Caco-2 (cell line): ENCODE measurements around the gene MMP17. TPM values are rescaled to one million over a fixed set of nuclear protein-coding genes. Genes with fewer than 3 reads are reported as not detected.

Experiments used
- BruUV-seq: library from RNA; stranded (reverse); fragments of 400-500 nt; replicated peaks from 2 replicates; lab custom pipeline; 2021; lab: Mats Ljungman, UMichigan
- CTCF ChIA-PET: fragments of 300-600 bp; sonication (Branson Sonifier 250); formaldehyde crosslinking; loops from one replicate; lab custom pipeline; 2022; ENCODE audit warnings: antibody characterized with exemption; lab: Charles Lee
- POLR2A ChIA-PET: fragments of 300-600 bp; sonication (Branson Sonifier 250); formaldehyde crosslinking; loops from one replicate; lab custom pipeline; 2022; ENCODE audit warnings: antibody characterized with exemption; lab: Charles Lee
- DNase-seq, 2 experiments: peaks; one replicate each; pipeline versions ENCODE4 v3.0.0 to v3.0.0-alpha.2; 2020 to 2022
- H3K27me3 ChIP-seq: replicated peaks from 2 replicates; pipeline ENCODE4 v1.6.0; 2011; ENCODE audit warnings: low read length; ENCODE audit not compliant: control insufficient read depth, insufficient read depth
- H3K36me3 ChIP-seq: 2 replicates; pipeline ENCODE4 v1.5.1; 2011; ENCODE audit warnings: low read length; ENCODE audit not compliant: control insufficient read depth, insufficient read depth
- H3K4me1 ChIP-seq: fragments of 250-450 bp; sonication (Bioruptor Pico); 2 replicates; pipeline ENCODE4 v1.5.1; 2020; ENCODE audit warnings: mild to moderate bottlenecking
- H3K4me3 ChIP-seq: 2 replicates; pipeline ENCODE4 v1.5.1; 2011; ENCODE audit warnings: low read depth, mild to moderate bottlenecking, control low read depth, low read length
- H3K9me3 ChIP-seq: fragments of 250-450 bp; sonication (Bioruptor Pico); 2 replicates; pipeline ENCODE4 v1.5.1; 2020; ENCODE audit warnings: mild to moderate bottlenecking, moderate library complexity
- H3K27ac Mint-ChIP-seq: one replicate; pipeline ENCODE4 v1.8.0; 2022; ENCODE audit warnings: mixed read lengths; ENCODE audit not compliant: unreplicated experiment
- H3K27me3 Mint-ChIP-seq: one replicate; pipeline ENCODE4 v1.8.0; 2022; ENCODE audit warnings: mixed read lengths; ENCODE audit not compliant: insufficient read depth, unreplicated experiment
- H3K36me3 Mint-ChIP-seq: one replicate; pipeline ENCODE4 v1.8.0; 2022; ENCODE audit warnings: mild to moderate bottlenecking, mixed read lengths; ENCODE audit not compliant: insufficient read depth, unreplicated experiment
- H3K4me1 Mint-ChIP-seq: one replicate; pipeline ENCODE4 v1.8.0; 2022; ENCODE audit warnings: low read depth, mixed read lengths; ENCODE audit not compliant: unreplicated experiment
- H3K4me3 Mint-ChIP-seq: one replicate; pipeline ENCODE4 v1.8.0; 2022; ENCODE audit warnings: mild to moderate bottlenecking, moderate library complexity, mixed read lengths; ENCODE audit not compliant: unreplicated experiment
- H3K9me3 Mint-ChIP-seq: one replicate; pipeline ENCODE4 v1.8.0; 2022; ENCODE audit warnings: mixed read lengths; ENCODE audit not compliant: unreplicated experiment
- CTCF ChIP-seq, 2 experiments: fragments of 200-600 bp in 1 of 2; IDR thresholded peaks; 1 replicate in 1 of 2; 2 replicates in 1 of 2; pipeline versions ENCODE4 v1.5.1 to v1.8.0; 2011 to 2022; ENCODE audit warnings: antibody characterized with exemption in 1 of 2, control low read depth in 1 of 2, inconsistent platforms in 1 of 2, low read depth in 1 of 2, low read length in 1 of 2, mild to moderate bottlenecking in 1 of 2, moderate library complexity in 1 of 2; ENCODE audit not compliant: insufficient read depth in 1 of 2, severe bottlenecking in 1 of 2, unreplicated experiment in 1 of 2
- intact Hi-C: fragments of 100-400 bp; cut with micrococcal nuclease; formaldehyde crosslinking; loops from one replicate; pipeline ENCODE4 v1.10.0; 2022; ENCODE audit not compliant: unreplicated experiment
- total RNA-seq: library from RNA; stranded (reverse); gene quantifications from 2 replicates; pipeline ENCODE4 v1.2.3, GENCODE V29; 2022

The MMP17 gene
- total RNA-seq, 1 experiment from 2014 or later, result 4.6 TPM

DNA sequence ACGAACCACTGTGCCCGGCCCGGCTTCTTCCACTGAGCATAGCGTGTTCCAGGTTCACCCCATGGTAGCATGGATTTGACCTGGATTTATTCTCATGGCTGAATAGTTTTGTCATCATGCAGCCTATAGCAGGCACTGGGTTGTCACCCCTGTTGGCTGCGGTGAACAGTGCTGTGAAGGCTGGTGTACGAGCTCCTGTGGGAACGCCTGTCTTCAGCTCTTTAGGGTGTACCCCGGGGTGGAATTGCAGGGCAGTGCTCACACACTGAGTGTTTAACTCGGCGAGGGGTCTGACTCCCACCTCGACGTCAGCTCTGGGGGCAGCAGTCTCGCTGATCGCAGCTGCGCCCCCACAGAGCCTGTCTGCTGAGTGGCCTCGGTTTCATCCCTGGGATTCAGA, 15.3 kb downstream of the MMP17 start:
- BruUV-seq, result no TSS peak
- ChIA-PET CTCF (no interaction called here), POLR2A (no interaction called here)
- intact Hi-C loops, result no loop called here
- no peaks in the 10 kb centered on the region for H3K4me1 Mint-ChIP-seq
- no peaks in the 10 kb centered on the region for H3K27me3 Mint-ChIP-seq
- no peaks in the 10 kb centered on the region for H3K36me3 ChIP-seq
- H3K27ac Mint-ChIP-seq, result no peak overlapping the region
- no peak overlapping the region for H3K4me3 ChIP-seq
- H3K9me3 Mint-ChIP-seq, result no peaks in the 10 kb centered on the region
- TF ChIP-seq CTCF (IDR thresholded peaks at IDR 0.05; ENCODE audit: insufficient read depth in 1 of 2, low read depth in 1 of 2, low read length in 1 of 2, severe bottlenecking in 1 of 2, unreplicated experiment in 1 of 2), result no peak
- no peaks in the 10 kb centered on the region for H3K9me3 ChIP-seq
- peaks cover 13% of the 10 kb centered on the region for H3K4me1 ChIP-seq
- no peaks in the 10 kb centered on the region for H3K27me3 ChIP-seq
- peak in 1 of 2 experiments; percentile 22 for DNase-seq
- H3K4me3 Mint-ChIP-seq, result no peak overlapping the region
- no peaks in the 10 kb centered on the region for H3K36me3 Mint-ChIP-seq

DNA sequence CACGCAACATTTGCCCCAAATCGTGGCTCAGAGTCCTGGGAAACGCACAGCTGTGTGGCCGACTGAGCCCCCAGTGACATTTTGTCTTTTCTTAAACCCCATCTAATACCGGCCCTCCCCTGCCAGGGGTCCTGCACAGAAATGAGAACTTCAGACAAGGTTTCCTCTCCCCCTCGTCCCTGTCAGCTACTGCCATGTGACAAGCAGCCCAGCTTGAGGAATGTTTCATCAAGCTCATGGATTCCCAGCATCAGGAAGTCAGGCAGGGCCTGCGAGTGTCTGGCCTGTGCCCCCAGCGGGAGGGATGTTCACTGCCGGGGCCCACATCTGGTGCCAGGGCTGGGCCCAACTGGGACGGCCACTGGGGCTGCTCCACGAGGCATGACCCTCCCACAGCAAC, 15.9 kb downstream of the MMP17 start:
- intact Hi-C loops, result no loop called here
- ChIA-PET POLR2A (no interaction called here), CTCF (no interaction called here)
- H3K4me3 Mint-ChIP-seq, result no peak overlapping the region
- H3K36me3 ChIP-seq, result no peaks in the 10 kb centered on the region
- H3K36me3 Mint-ChIP-seq, result no peaks in the 10 kb centered on the region
- peaks cover 13% of the 10 kb centered on the region for H3K4me1 ChIP-seq
- no peaks in the 10 kb centered on the region for H3K9me3 ChIP-seq
- no peak for DNase-seq
- no peaks in the 10 kb centered on the region for H3K4me1 Mint-ChIP-seq
- H3K27ac Mint-ChIP-seq, result no peak overlapping the region
- H3K27me3 Mint-ChIP-seq, result no peaks in the 10 kb centered on the region
- BruUV-seq, result no TSS peak
- TF ChIP-seq CTCF (IDR thresholded peaks at IDR 0.05; ENCODE audit: insufficient read depth in 1 of 2, low read depth in 1 of 2, low read length in 1 of 2, severe bottlenecking in 1 of 2, unreplicated experiment in 1 of 2), result no peak
- no peaks in the 10 kb centered on the region for H3K27me3 ChIP-seq
- H3K4me3 ChIP-seq, result no peak overlapping the region
- no peaks in the 10 kb centered on the region for H3K9me3 Mint-ChIP-seq

GRCh38 chr12:131844656-131845055, 16.5 kb downstream of the MMP17 start:
- Histone ChIP-seq H3K36me3 (no peaks in the 10 kb centered on the region), H3K27me3 (no peaks in the 10 kb centered on the region), H3K4me3 (no peak overlapping the region), H3K9me3 (no peaks in the 10 kb centered on the region), H3K4me1 (peaks cover 13% of the 10 kb centered on the region)
- no peak for DNase-seq
- H3K4me3 Mint-ChIP-seq, result no peak overlapping the region
- H3K36me3 Mint-ChIP-seq, result no peaks in the 10 kb centered on the region
- no peaks in the 10 kb centered on the region for H3K9me3 Mint-ChIP-seq
- no peak for TF ChIP-seq CTCF (IDR thresholded peaks at IDR 0.05; ENCODE audit: insufficient read depth in 1 of 2, low read depth in 1 of 2, low read length in 1 of 2, severe bottlenecking in 1 of 2, unreplicated experiment in 1 of 2)
- CTCF ChIA-PET, result no interaction called here
- POLR2A ChIA-PET, result no interaction called here
- intact Hi-C loops, result no loop called here
- no peak overlapping the region for H3K27ac Mint-ChIP-seq
- BruUV-seq, result no TSS peak
- no peaks in the 10 kb centered on the region for H3K4me1 Mint-ChIP-seq
- no peaks in the 10 kb centered on the region for H3K27me3 Mint-ChIP-seq
